Natural killer cell (primary cell): Measurements from ENCODE around the gene PGAP2. TPM values are rescaled to one million over a fixed set of nuclear protein-coding genes. Genes with fewer than 3 reads are reported as not detected.

Experiments used
- ATAC-seq, 3 donors: fragments of 150-1000 bp in 2 of 3; fragments of 200-7000 bp in 1 of 3; cut with Tn5 transposase; 1 replicate in 1 of 3; 2 replicates in 2 of 3; pipeline ENCODE4 v1.10.0; 2021; ENCODE audit warnings: mild to moderate bottlenecking in 2 of 3, moderate library complexity in 2 of 3
- DNase-seq, 2 donors: peaks; one replicate each; pipeline versions ENCODE4 v3.0.0 to v3.0.0-alpha.2; 2013 to 2021; ENCODE audit warnings: mixed read lengths in 1 of 2
- H3K27ac ChIP-seq: one replicate; pipeline ENCODE4 v1.5.1; 2013; ENCODE audit warnings: mild to moderate bottlenecking, low read length
- H3K27me3 ChIP-seq: one replicate; pipeline ENCODE4 v1.6.1; 2013; ENCODE audit warnings: low read length; ENCODE audit not compliant: control insufficient read depth, insufficient read depth
- H3K36me3 ChIP-seq: one replicate; pipeline ENCODE4 v1.6.1; 2013; ENCODE audit warnings: low read length; ENCODE audit not compliant: control insufficient read depth, insufficient read depth
- H3K4me1 ChIP-seq: one replicate; pipeline ENCODE4 v1.6.1; 2013; ENCODE audit warnings: low read length; ENCODE audit not compliant: control insufficient read depth, insufficient read depth
- H3K4me3 ChIP-seq: one replicate; pipeline ENCODE4 v1.5.1; 2013; ENCODE audit warnings: low read length
- H3K9me3 ChIP-seq: one replicate; pipeline ENCODE4 v1.6.1; 2013; ENCODE audit warnings: low read length; ENCODE audit not compliant: control insufficient read depth, insufficient read depth
- H3K27ac Mint-ChIP-seq, 2 donors: one replicate each; pipeline ENCODE4 v1.8.0; 2022; ENCODE audit warnings: mild to moderate bottlenecking in 2 of 2, mixed read lengths in 2 of 2, moderate library complexity in 1 of 2
- H3K27me3 Mint-ChIP-seq, 2 donors: one replicate each; pipeline ENCODE4 v1.8.0; 2022; ENCODE audit warnings: low read depth in 2 of 2, mixed read lengths in 2 of 2
- H3K36me3 Mint-ChIP-seq: one replicate; pipeline ENCODE4 v1.8.0; 2022; ENCODE audit warnings: mixed read lengths
- H3K4me1 Mint-ChIP-seq, 2 donors: one replicate each; pipeline ENCODE4 v1.8.0; 2022; ENCODE audit warnings: mixed read lengths in 2 of 2
- H3K4me3 Mint-ChIP-seq: one replicate; pipeline ENCODE4 v1.8.0; 2022; ENCODE audit warnings: mild to moderate bottlenecking, moderate library complexity, mixed read lengths
- H3K9me3 Mint-ChIP-seq, 2 donors: one replicate each; pipeline ENCODE4 v1.8.0; 2022; ENCODE audit warnings: mixed read lengths in 2 of 2
- WGBS: methylation state at CpG from one replicate; pipeline ENCODE4 v1.1.7; 2013; ENCODE audit warnings: missing lambda C conversion rate; ENCODE audit not compliant: insufficient coverage; 5-methylcytosine and 5-hydroxymethylcytosine counted together
- intact Hi-C: fragments of 100-400 bp; cut with micrococcal nuclease; formaldehyde crosslinking; loops from one replicate; pipeline ENCODE4 v1.14.2; 2022
- total RNA-seq, 4 donors: library from RNA; stranded (reverse); fragments of 120-200 nt in 1 of 4; gene quantifications; one replicate each; pipeline versions ENCODE4 v1.2.3 to v1.2.4, GENCODE V29; 2013 to 2022
- TF ChIP-seq, protein P1 (sequence below): fragments of 200-600 bp; IDR thresholded peaks from one replicate; pipeline ENCODE4 v1.8.0; 2022; ENCODE audit warnings: antibody characterized with exemption

PGAP2 gene
- total RNA-seq, 3 donors from 2014 or later (not counting 1 experiment from before 2014, with no cell fraction given), result 9.5 to 17.5 (median 9.8) TPM

DNA sequence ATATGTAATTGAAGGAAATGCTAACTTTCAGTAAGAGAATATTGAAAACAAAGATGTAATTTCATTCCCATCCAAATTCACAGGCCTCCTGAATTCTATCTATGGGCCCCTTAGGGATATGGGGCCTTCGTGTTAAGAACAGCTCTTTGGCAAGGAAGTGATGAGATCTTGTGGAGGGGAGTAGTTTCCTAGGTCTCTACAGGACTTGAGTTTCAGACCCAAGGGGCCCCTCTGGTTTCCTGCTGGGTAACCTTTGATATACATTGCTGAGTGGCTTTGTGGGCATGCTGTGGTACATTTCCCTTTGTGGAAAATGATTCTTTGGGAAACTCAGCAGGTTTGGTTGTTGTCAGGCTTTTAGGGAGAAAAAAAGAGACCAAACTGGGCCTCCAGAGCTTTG lies 53.3 kb downstream of the PGAP2 start:
- DNase-seq (peak in 1 of 2 donors; percentile 39), ATAC-seq (no peak)
- Mint-ChIP-seq H3K36me3 (no peaks in the 10 kb centered on the region), H3K4me3 (peak overlapping the region; percentile 96), H3K27me3 (no peaks in the 10 kb centered on the region), H3K4me1 (peaks cover 88 to 92% of the 10 kb centered on the region in 2 donors), H3K27ac (peak overlapping the region; percentile 83 to 85), H3K9me3 (no peaks in the 10 kb centered on the region)
- WGBS, result 0% methylated on average over 1 of the region's 1 CpG
- Histone ChIP-seq H3K9me3 (no peaks in the 10 kb centered on the region), H3K27ac (peak overlapping the region; percentile 6), H3K4me3 (no peak overlapping the region), H3K27me3 (no peaks in the 10 kb centered on the region), H3K4me1 (peaks cover 69% of the 10 kb centered on the region), H3K36me3 (no peaks in the 10 kb centered on the region)
- TF ChIP-seq, protein P1, sequence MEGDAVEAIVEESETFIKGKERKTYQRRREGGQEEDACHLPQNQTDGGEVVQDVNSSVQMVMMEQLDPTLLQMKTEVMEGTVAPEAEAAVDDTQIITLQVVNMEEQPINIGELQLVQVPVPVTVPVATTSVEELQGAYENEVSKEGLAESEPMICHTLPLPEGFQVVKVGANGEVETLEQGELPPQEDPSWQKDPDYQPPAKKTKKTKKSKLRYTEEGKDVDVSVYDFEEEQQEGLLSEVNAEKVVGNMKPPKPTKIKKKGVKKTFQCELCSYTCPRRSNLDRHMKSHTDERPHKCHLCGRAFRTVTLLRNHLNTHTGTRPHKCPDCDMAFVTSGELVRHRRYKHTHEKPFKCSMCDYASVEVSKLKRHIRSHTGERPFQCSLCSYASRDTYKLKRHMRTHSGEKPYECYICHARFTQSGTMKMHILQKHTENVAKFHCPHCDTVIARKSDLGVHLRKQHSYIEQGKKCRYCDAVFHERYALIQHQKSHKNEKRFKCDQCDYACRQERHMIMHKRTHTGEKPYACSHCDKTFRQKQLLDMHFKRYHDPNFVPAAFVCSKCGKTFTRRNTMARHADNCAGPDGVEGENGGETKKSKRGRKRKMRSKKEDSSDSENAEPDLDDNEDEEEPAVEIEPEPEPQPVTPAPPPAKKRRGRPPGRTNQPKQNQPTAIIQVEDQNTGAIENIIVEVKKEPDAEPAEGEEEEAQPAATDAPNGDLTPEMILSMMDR, result no peak
- intact Hi-C loops, result no loop called here

DNA sequence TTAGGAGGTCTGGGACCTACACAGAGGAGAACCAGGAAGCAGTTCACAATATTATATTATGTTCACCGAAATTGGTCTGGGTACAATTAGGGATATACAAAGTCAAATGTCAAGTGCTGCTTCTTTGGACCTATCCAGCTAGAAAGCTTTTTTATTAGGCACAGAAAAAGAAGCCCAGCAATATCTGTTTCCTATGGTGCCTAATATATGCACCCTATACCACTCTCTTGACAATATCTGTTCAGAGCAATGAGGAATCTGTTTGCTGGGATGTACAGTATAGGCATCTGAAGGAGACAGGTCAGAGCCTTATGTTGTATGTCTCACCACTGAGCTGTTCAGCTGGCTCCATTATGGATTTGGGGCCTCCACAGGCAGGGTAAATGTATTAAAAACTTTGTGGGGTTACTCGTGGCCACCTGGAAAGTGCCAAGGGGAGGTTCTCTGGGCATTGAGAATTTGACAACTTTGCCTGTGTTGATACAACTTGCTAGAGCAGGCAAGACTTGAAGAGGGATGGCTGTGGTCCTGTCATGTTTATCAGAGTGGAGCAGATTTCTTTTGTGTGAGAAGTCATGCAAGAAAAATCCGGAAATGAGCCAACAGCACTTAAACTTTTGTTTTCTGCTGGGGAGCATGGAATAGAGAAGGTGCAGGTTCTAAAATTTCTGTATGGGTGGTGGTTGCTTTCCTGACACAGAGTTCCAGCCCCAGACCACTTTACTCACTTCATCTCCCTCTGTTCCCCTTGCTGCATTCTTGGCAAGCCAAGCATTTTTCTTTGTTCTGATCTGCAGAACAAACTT lies 57.2 kb downstream of the PGAP2 start:
- Mint-ChIP-seq H3K36me3 (no peaks in the 10 kb centered on the region), H3K27me3 (no peaks in the 10 kb centered on the region), H3K9me3 (no peaks in the 10 kb centered on the region), H3K4me3 (peak overlapping the region; percentile 46), H3K4me1 (peaks cover 83 to 84% of the 10 kb centered on the region in 2 donors), H3K27ac (peak overlapping the region; percentile 83 to 88)
- Histone ChIP-seq H3K36me3 (no peaks in the 10 kb centered on the region), H3K4me1 (peaks cover 54% of the 10 kb centered on the region), H3K27ac (peak overlapping the region; percentile 70), H3K4me3 (no peak overlapping the region), H3K27me3 (no peaks in the 10 kb centered on the region), H3K9me3 (no peaks in the 10 kb centered on the region)
- TF ChIP-seq, protein P1, result no peak
- intact Hi-C loops, result loop anchor here (1.0 to 5.0 kb wide), 2 partner anchors 10 to 57 kb away; partner anchors contain the start of gene STIM1
- ATAC-seq, result peak; percentile 40 to 52 (median 42)
- WGBS, result 42% methylated on average over 3 of the region's 3 CpGs
- DNase-seq, result peak in 1 of 2 donors; percentile 36

DNA sequence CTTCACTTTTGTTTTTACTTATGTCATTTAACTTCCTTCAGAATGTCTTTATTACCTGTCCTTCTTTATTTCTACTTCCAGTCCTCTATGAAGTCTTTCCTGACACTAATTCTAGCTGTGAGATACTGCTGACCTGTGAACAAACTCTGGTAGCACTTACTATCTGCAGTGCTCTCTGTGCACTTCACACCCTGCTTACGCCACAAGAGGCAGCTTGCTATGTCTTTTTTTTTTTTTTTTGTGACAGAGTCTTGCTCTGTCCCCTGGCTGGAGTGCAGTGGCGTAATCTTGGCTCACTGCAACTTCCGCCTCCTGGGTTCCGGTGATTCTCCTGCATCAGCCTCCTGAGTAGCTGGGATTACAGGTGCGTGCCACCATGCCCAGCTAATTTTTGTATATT lies 57.8 kb downstream of the PGAP2 start:
- peak overlapping the region; percentile 70 for H3K27ac ChIP-seq
- no peaks in the 10 kb centered on the region for H3K27me3 ChIP-seq
- Mint-ChIP-seq H3K36me3 (no peaks in the 10 kb centered on the region), H3K4me1 (peaks cover 81 to 84% of the 10 kb centered on the region in 2 donors), H3K9me3 (no peaks in the 10 kb centered on the region), H3K27ac (peak overlapping the region; percentile 83 to 88), H3K4me3 (peak overlapping the region; percentile 46), H3K27me3 (no peaks in the 10 kb centered on the region)
- TF ChIP-seq, protein P1, result no peak
- ATAC-seq (peak; percentile 83 to 93 (median 92)), DNase-seq (peak; percentile 40 to 56)
- 30% methylated on average over 5 of the region's 5 CpGs for WGBS
- H3K36me3 ChIP-seq, result no peaks in the 10 kb centered on the region
- peaks cover 55% of the 10 kb centered on the region for H3K4me1 ChIP-seq
- intact Hi-C loops, result loop anchor here (1.0 to 5.0 kb wide), 2 partner anchors 11 to 56 kb away; partner anchors contain the start of gene STIM1
- H3K9me3 ChIP-seq, result no peaks in the 10 kb centered on the region
- no peak overlapping the region for H3K4me3 ChIP-seq
